NCI-H2029 (cell line): ENCODE data around the gene MITD1.
A peak's percentile ranks its signal among the peaks of the same experiment; 100 is the strongest.
"Not testable (repeated sequence)": the region's sequence is repeated elsewhere in the genome, so short reads cannot be mapped to it uniquely, and the experiment has no call there.

ENCODE experiments used
- DNase-seq: peaks from one replicate; lab custom pipeline; 2025; lab: John Stamatoyannopoulos, UW

Gene MITD1

GRCh38 chr2:99180755-99181623 is at the start of gene MITD1, which contains the start of gene MRPL30:
TSS of gene MITD1 (minus strand) at chr2:99181058. CDS start at chr2:99180981, 77 bp downstream.
TSS of gene MRPL30 (plus strand) at chr2:99181184. CDS start at chr2:99186204, 5,020 bp downstream.
- DNase-seq: peak; percentile 90

DNA sequence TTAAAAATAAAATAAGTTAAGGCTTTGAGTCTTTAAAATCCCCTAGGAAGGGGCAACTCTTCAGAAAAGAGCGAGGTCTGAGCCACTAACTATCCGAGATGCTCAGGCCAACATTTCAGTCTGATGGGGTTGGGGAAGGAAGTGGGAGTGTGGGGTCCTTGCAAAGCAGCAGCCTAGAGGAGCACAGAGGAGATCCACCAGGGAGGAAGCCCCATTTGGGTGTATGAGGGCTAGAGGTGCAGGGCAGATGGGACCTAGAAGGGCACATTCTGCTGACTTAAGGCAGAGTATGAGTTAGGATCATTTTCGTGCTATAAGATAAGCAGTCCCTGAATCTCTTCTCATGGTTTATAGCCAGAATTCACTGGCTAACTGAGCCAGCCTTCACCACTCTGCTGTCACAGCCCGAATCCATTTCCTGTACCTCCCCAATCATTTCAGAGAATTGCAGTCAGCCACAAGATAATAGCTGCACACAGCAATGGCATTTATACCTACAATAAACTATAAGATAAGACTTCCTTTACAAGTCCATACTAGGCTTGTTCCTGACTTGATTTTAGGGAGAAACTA is 37.2 kb upstream of the MITD1 start:
- DNase-seq: no peak

GRCh38 chr2:99216096-99216495 is 35.2 kb upstream of the MITD1 start:
- DNase-seq: no peak

- DNase-seq: no peak
These were observed 24.6 kb upstream of the MITD1 start for GRCh38 chr2:99205491-99205890.

DNA sequence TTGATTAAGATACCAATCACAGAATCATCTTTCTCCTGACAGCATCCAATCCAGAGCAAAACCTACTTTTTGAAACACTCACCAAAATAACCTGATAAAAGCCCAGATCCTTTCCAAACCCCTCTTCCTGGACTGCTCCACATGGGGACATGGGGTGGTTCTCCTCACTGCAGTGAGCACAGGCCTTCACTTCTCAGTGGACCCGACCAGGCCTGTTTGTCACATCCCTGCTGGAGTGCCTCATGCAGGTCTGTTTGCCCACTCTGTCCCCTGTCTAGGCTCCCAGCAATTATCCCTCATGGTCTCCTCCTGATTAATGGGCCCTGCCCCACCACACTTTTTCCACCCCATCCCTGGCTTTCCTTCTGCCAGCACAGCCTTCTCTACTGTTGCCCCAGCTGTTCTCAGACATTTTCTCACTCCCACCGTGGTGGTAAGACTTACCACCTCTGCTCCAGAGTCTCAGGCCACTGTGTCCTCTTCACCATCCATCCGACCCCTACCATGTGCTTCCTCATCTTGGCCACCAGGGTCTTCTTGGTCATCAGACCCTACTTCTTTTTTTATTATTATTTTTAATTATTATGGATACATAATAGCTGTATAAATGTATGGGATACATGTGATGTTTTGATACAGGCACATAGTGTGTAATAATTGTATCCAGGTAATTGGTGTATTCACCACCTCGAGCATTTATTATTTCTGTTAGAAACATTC is 21.3 kb upstream of the MITD1 start:
- DNase-seq: no peak

DNA sequence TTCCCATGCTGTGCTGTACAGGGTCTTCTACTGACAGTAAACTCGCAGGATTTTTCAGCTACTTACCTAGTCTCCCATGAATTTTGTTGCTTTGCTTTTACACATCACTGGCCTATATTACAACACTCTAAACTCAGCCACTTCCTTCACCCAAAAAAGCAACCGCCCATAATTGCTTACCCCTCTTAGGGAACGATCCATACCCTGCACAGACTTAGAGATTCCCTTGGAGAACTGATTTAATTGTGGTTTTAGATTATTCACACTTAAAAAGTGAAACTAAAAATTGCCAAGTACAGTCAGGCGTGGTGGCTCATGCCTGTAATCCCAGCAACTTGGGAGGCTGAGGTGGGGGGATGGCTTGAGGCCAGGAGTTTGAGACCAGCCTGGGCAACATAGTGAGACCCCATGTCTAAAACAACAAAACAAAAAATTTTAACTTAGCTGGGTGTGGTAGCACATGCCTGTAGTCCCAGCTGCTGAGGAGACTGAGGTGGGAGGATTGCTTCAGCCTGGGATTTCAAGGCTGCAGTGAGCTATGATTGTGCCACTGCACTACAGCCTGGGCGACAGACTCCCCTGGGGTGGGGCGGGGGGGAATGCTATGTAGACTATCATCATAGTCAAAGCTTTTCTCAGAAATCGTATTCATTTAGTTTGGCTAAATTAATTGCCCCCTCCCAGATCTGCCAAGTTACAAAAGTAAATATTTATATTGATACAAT is 19.4 kb upstream of the MITD1 start:
- no peak for DNase-seq

- peak; percentile 18 for DNase-seq
These were observed 17.4 kb upstream of the MITD1 start for GRCh38 chr2:99198103-99198841.

GRCh38 chr2:99192364-99192763 is 11.5 kb upstream of the MITD1 start:
- DNase-seq: not testable (repeated sequence)

- DNase-seq: no peak
These were observed 9.7 kb upstream of the MITD1 start for GRCh38 chr2:99190548-99190947.

DNA sequence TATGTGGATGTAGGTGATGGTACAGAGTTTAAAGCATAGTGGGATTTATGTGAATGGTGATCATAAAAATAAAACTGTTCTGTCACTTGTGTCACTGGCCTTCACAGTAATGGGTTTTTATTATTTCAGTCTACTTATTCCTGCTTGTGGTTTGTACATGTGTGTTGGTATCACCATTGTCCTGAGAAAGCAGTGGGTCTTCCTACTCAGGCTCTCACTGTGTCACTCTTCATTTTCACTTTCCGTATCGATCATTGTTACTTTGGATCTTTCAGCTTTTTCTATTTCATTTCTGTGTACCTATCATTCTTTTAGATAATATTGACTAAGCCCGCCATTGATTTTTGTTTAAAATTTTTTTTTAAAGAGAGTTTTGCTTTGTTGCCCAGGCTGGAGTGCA is 7.5 kb upstream of the MITD1 start:
- DNase-seq: no peak

DNA sequence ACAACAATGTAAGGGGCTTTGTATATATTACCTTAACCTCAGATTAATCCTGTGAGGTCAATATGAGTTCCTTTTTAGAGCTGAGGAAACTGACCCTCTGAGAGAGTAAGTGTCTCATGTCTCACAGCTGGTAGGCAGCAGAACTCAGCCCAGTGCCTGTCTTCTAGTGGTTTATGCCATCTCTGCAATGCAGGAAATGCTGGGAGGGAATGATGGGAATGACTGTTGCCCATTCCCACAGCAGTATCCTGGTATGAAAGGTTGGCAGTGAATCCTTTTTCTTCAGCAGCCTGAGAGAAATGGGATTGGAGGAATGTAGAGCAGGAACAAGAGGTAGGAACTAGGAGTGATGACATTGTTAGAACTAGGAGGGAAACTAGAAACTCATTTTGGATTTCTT is 6.2 kb upstream of the MITD1 start:
- DNase-seq: no peak

DNA sequence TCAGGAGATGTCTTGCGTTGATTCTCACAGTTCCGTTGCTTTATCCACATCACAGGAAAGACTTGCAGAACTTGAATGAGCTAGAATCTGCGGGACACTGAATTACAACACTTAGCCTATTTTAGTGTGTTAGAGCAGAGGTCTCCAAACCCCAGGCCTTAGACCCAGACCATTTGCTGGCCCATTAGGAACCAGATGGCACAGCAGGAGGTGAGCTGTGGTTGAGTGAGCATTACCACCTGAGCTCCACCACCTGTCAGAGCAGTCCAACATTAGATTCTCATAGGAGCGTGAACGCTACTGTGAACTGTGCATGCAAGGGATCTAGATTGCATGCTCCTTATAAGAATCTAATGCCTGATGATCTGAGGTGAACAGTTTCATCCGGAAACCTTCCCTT is 4.0 kb upstream of the MITD1 start:
- no peak for DNase-seq

- no peak for DNase-seq
These were observed 2.2 kb upstream of the MITD1 start for GRCh38 chr2:99183025-99183424.

- no peak for DNase-seq
These were observed 754 bp upstream of the MITD1 start for GRCh38 chr2:99181624-99182000.

GRCh38 chr2:99171377-99172140 is 9.3 kb downstream of the MITD1 start:
- no peak for DNase-seq

- DNase-seq: no peak
These were observed 11.3 kb downstream of the MITD1 start for GRCh38 chr2:99169534-99169933.

DNA sequence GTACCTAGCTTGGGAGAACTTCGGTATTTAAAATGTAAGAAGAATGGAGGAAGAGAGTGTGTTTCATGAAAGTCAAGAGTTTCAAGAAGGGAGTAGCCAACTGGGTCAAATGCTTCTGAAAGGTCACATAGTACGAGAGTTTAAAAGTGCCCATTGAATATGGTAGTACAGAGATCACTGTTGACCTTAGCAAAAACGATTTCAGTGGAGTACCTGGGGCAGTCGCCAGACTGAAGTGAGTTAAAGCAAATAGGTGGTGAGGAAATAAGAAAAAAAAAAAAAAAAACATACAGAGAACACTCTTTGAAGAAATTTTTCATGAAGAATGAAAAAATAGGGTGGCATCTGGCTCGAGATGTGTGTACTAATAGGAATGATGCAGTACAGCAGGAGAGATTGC is 14.6 kb downstream of the MITD1 start:
- no peak for DNase-seq

DNA sequence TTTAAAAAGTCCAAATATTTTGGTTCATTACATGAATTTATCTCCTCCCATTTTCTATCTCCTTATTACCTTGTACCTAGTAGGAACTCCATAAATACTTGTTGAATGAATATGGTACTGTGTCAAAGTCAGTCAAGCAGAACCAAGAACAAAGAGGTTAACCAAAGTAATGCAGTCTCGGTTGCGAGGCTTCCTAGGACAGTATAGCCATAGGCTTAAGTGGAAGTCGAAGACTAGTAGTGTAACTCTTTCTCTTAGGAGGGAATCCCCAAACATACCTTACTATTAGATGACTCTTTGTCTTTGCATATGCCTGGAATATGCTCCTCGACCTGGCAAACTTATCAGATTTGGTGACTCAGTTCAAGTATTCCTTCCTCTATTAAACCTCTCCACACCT is 21.3 kb downstream of the MITD1 start:
- no peak for DNase-seq

- no peak for DNase-seq
These were observed 22.3 kb downstream of the MITD1 start for GRCh38 chr2:99158599-99158998.

- DNase-seq: no peak
These were observed 24.0 kb downstream of the MITD1 start for GRCh38 chr2:99156891-99157290.
